Activated CD8-positive, alpha-beta memory T cell treated with anti-CD3 and anti-CD28 coated beads, Interleukin-2, amount 10 ng/mL, durations not matched to agents 7 days and 5 days (primary cell): ENCODE measurements around the gene GOLGA6A. TPM values are rescaled to one million over a fixed set of nuclear protein-coding genes. Genes with fewer than 3 reads are reported as not detected.
A peak's percentile ranks its signal among the peaks of the same experiment; 100 is the strongest.

Source experiments
- ATAC-seq: fragments of 150-1000 bp; cut with Tn5 transposase; one replicate; pipeline ENCODE4 v1.10.0; 2021; ENCODE audit warnings: moderate library complexity
- CTCF ChIA-PET: fragments of 350-600 bp; sonication (Branson Sonifier 250); formaldehyde crosslinking; loops from one replicate; lab custom pipeline; 2021; ENCODE audit warnings: antibody characterized with exemption; lab: Charles Lee
- DNase-seq: peaks from one replicate; pipeline ENCODE4 v3.0.0-alpha.2; 2020
- H3K27ac Mint-ChIP-seq: one replicate; pipeline ENCODE4 v1.8.0; 2021; ENCODE audit warnings: mild to moderate bottlenecking, mixed read lengths
- H3K27me3 Mint-ChIP-seq: one replicate; pipeline ENCODE4 v1.8.0; 2021; ENCODE audit warnings: mixed read lengths
- H3K36me3 Mint-ChIP-seq: one replicate; pipeline ENCODE4 v1.8.0; 2021; ENCODE audit warnings: mild to moderate bottlenecking, mixed read lengths
- H3K4me1 Mint-ChIP-seq: one replicate; pipeline ENCODE4 v1.8.0; 2021; ENCODE audit warnings: mixed read lengths
- H3K4me3 Mint-ChIP-seq: one replicate; pipeline ENCODE4 v1.8.0; 2021; ENCODE audit warnings: mild to moderate bottlenecking, moderate library complexity, mixed read lengths
- H3K9me3 Mint-ChIP-seq: one replicate; pipeline ENCODE4 v1.8.0; 2022; ENCODE audit warnings: low read depth, mixed read lengths
- total RNA-seq, 2 experiments: library from RNA; stranded (reverse); gene quantifications; one replicate each; pipeline ENCODE4 v1.2.3, GENCODE V29; 2021

GOLGA6A gene
- total RNA-seq, 2 experiments from 2014 or later: not detected

DNA sequence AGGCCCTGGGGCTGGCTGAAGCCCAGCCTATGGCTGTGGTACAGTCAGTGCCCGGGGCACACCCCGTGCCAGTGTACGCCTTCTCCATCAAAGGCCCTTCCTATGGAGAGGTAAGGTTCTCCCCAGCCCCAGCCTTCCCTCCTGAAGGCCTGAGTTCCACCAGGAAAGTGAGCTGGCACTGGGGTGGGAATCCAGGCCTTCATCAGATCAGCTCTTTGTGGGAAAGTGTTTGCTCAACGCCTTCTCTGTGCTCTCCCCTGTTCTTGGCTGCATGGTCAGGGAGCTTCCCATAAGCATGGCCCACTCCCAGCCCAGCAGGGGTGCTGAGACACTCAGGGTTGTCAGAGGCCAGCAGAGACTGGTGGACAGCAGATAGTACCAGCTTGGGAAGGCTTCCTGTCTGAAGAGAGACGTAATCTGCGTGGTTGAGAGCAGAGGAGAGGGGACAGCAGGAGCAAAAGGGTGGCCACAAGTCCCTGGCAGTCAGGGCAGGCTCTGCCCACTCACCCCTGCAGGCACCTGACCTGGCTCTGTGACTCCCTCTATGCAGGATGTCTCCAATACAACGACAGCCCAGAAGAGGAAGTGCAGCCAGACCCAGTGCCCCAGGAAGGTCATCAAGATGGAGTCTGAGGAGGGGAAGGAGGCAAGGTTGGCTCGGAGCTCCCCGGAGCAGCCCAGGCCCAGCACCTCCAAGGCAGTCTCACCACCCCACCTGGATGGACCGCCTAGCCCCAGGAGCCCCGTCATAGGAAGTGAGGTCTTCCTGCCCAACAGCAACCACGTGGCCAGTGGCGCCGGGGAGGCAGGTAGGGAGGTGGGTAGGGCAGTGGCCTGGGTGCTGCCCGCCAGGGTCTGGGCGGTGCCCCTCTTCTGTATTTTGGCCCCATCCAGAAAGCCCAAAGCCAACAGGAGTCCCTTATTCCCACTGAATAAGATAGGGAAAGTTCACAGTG is 49.5 kb downstream of the GOLGA6A start:
- CTCF ChIA-PET: interaction anchor here (0.9 to 1.8 kb wide), 2 partner anchors 57 to 60 kb away, joined by 4 to 5 read pairs; no protein-coding TSS in a partner anchor
- no peak overlapping the region for H3K27ac Mint-ChIP-seq
- ATAC-seq (peak; percentile 18), DNase-seq (no peak)
- H3K27me3 Mint-ChIP-seq: no peaks in the 10 kb centered on the region
- H3K9me3 Mint-ChIP-seq: no peaks in the 10 kb centered on the region
- H3K4me1 Mint-ChIP-seq: no peaks in the 10 kb centered on the region
- H3K36me3 Mint-ChIP-seq: peaks cover 60% of the 10 kb centered on the region
- H3K4me3 Mint-ChIP-seq: no peak overlapping the region

DNA sequence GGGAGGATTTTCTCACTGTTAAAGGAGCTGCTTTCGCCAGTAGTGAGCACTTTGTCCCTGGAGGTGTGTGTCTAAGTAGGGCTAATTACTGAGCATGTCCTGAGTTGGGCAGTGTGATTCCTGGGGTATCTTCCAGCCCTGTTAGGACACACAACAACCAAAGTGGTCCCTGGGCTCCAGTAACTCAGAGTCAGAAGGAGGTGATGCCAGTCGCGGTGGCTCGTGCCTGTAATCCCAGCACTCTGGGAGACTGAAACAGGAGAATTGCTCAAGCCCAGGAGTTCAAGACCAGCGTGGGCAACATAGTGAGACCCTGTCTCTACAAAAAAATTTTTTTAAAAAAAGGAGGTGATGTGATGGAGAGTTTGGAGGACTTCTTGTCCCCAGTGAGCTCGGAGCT is 50.3 kb downstream of the GOLGA6A start:
- Mint-ChIP-seq H3K27me3 (no peaks in the 10 kb centered on the region), H3K27ac (peak overlapping the region; percentile 15), H3K4me1 (no peaks in the 10 kb centered on the region), H3K36me3 (peaks cover 57% of the 10 kb centered on the region), H3K9me3 (no peaks in the 10 kb centered on the region), H3K4me3 (no peak overlapping the region)
- CTCF ChIA-PET: interaction anchor here (0.9 to 1.8 kb wide), 3 partner anchors 22 to 59 kb away, joined by 4 to 5 read pairs (median 4); no protein-coding TSS in a partner anchor
- no peak for DNase-seq
- ATAC-seq: no peak

DNA sequence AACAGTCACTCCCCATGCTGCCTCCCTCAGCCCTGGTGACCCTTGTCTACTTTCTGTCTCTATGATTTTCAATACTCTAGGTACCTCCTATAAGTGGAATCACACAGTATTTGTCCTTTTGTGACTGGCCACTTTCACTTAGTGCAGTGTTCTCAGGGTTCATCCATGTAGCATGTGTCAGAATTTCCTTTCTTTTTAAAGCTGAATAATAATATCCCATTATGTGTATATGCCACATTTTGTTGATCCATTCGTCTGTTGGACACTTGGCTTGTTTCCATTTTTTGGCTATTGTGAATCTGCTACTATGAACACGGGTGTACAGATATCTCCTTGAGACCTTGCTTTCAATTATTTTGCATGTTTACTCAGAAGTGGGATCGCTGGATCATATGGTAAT is 53.7 kb downstream of the GOLGA6A start:
- Mint-ChIP-seq H3K36me3 (peaks cover 48% of the 10 kb centered on the region), H3K4me1 (no peaks in the 10 kb centered on the region), H3K27me3 (no peaks in the 10 kb centered on the region), H3K27ac (no peak overlapping the region), H3K9me3 (no peaks in the 10 kb centered on the region), H3K4me3 (no peak overlapping the region)
- DNase-seq (no peak), ATAC-seq (no peak)
- CTCF ChIA-PET: interaction anchor here (0.9 to 2.9 kb wide), 3 partner anchors 19 to 56 kb away, joined by 3 to 11 read pairs (median 4); no protein-coding TSS in a partner anchor

DNA sequence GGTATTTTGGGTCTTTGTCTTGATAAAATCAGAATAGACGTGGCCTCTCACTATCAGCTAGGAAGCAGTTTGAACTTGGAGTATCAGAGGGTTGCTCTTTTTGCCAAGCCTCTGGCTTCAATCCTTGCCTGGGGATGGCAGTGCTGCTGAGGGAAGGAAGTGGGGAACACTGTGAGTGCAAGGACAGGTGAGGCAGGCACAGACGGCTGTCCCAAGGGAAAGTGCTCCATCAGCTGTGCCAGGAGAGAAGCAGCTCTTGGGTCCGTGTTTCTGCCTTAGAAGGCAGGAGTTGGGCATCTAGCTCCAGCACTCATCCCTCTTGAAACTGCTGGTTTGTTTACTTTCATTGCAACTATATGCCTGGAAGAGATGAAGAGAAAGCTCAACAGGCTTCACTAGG is 54.7 kb downstream of the GOLGA6A start:
- no peaks in the 10 kb centered on the region for H3K4me1 Mint-ChIP-seq
- no peak overlapping the region for H3K27ac Mint-ChIP-seq
- no peak for ATAC-seq
- no peaks in the 10 kb centered on the region for H3K9me3 Mint-ChIP-seq
- DNase-seq: no peak
- peaks cover 48% of the 10 kb centered on the region for H3K36me3 Mint-ChIP-seq
- no peak overlapping the region for H3K4me3 Mint-ChIP-seq
- H3K27me3 Mint-ChIP-seq: no peaks in the 10 kb centered on the region
- CTCF ChIA-PET: interaction anchor here (1.6 to 2.9 kb wide), 2 partner anchors 20 to 27 kb away, joined by 4 to 11 read pairs; no protein-coding TSS in a partner anchor

DNA sequence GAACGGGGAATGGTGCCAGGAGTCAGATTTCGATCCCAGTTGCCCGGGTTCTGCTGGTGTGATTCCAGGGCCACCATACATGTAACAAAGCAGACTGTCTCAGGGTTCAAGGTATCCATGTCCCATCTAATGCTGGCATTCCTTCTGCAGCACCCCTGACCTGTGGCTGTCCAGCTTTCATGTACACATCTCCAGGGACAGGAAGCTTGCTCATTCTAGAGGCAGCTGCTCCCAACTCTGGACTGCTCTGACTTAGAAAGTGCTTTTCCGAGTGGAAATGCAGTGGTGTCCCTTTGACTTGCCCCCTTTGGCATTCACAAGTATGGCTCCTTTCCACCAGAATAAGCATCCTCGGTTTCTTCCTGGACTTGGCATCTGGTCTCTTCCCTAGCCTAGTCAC is 56.9 kb downstream of the GOLGA6A start:
- H3K4me3 Mint-ChIP-seq: no peak overlapping the region
- no peaks in the 10 kb centered on the region for H3K9me3 Mint-ChIP-seq
- no peak overlapping the region for H3K27ac Mint-ChIP-seq
- CTCF ChIA-PET: no interaction called here
- H3K4me1 Mint-ChIP-seq: peaks cover 10% of the 10 kb centered on the region
- DNase-seq (no peak), ATAC-seq (no peak)
- H3K27me3 Mint-ChIP-seq: no peaks in the 10 kb centered on the region
- peaks cover 50% of the 10 kb centered on the region for H3K36me3 Mint-ChIP-seq

DNA sequence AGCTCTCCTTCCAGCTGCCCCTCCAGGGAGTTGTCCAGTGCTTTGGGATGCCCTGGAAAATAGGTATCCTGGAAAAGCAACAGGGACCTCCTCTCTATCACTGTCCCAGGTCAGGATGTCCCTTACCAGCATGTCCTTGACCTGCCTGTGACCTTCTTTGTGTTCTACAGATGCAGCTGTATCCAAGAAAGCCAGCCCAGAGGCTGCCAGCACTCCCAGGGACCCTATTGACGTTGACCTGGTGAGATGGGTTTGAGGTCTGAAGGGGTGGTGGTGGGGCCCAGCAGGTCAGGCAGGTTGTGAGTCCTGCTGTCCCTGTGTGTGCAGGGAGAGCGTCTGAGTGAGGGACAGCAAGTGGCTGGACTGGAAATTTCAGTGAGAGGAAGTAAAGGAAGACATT is 57.7 kb downstream of the GOLGA6A start:
- H3K27ac Mint-ChIP-seq: no peak overlapping the region
- no peak overlapping the region for H3K4me3 Mint-ChIP-seq
- CTCF ChIA-PET: interaction anchor here (1.7 kb wide), 1 partner anchor 49 kb away, joined by 4 read pairs; no protein-coding TSS in a partner anchor
- no peaks in the 10 kb centered on the region for H3K9me3 Mint-ChIP-seq
- ATAC-seq (no peak), DNase-seq (no peak)
- no peaks in the 10 kb centered on the region for H3K27me3 Mint-ChIP-seq
- peaks cover 48% of the 10 kb centered on the region for H3K36me3 Mint-ChIP-seq
- peaks cover 10% of the 10 kb centered on the region for H3K4me1 Mint-ChIP-seq

DNA sequence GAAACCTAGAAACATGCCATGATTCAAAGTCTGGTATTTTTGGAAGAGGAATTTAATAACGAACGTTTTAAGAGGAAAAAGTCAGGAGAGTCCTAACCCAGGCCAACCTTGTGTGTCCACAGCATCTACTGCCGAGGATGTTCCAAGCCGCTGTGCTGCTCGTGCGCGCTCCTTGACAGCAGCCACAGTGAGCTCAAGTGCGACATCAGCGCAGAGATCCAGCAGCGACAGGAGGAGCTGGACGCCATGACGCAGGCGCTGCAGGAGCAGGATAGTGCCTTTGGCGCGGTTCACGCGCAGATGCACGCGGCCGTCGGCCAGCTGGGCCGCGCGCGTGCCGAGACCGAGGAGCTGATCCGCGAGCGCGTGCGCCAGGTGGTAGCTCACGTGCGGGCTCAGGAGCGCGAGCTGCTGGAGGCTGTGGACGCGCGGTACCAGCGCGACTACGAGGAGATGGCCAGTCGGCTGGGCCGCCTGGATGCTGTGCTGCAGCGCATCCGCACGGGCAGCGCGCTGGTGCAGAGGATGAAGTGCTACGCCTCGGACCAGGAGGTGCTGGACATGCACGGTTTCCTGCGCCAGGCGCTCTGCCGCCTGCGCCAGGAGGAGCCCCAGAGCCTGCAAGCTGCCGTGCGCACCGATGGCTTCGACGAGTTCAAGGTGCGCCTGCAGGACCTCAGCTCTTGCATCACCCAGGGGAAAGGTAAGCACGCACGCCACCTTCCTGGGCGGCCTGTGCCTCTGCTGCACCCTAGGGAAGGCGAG is 59.5 kb downstream of the GOLGA6A start:
- no peak overlapping the region for H3K4me3 Mint-ChIP-seq
- CTCF ChIA-PET: interaction anchor here (0.6 to 1.7 kb wide), 2 partner anchors 26 to 47 kb away, joined by 3 to 4 read pairs; no protein-coding TSS in a partner anchor
- H3K27me3 Mint-ChIP-seq: no peaks in the 10 kb centered on the region
- DNase-seq (no peak), ATAC-seq (no peak)
- H3K9me3 Mint-ChIP-seq: no peaks in the 10 kb centered on the region
- H3K27ac Mint-ChIP-seq: no peak overlapping the region
- H3K4me1 Mint-ChIP-seq: peaks cover 10% of the 10 kb centered on the region
- H3K36me3 Mint-ChIP-seq: peaks cover 38% of the 10 kb centered on the region

Other genes starting within 250 kb of the GOLGA6A start
- not detected for gene TBC1D21, start 209.0 kb downstream of the GOLGA6A start, total RNA-seq
- 1 to 10 TPM; 1.8 to 8.6 TPM for gene LOXL1, start 156.1 kb downstream of the GOLGA6A start, total RNA-seq
- 1 to 10 TPM; 7.9 to 8.6 TPM for gene STOML1, start 90.3 kb downstream of the GOLGA6A start, total RNA-seq
- 100 to 1,000 TPM; 104 to 152 TPM for gene PML, start 87.8 kb downstream of the GOLGA6A start, total RNA-seq
- under 1 TPM; 0.14 to 0.20 TPM for gene ISLR2, start 48.0 kb upstream of the GOLGA6A start, total RNA-seq
- not detected for gene ISLR, start 91.2 kb upstream of the GOLGA6A start, total RNA-seq
- 1 to 10 TPM in 1 of 2 experiments, not detected in 1; 1.3 TPM for gene STRA6, start 120.2 kb upstream of the GOLGA6A start, total RNA-seq
- gene CCDC33, start 153.8 kb upstream of the GOLGA6A start, total RNA-seq: not detected